WTC11 (cell line): ENCODE results near the gene EFNA5. TPM values are rescaled to one million over a fixed set of nuclear protein-coding genes. Genes with fewer than 3 reads are reported as not detected.

ENCODE experiments used
- ATAC-seq: fragments of 200-7000 bp; cut with Tn5 transposase; 2 replicates; pipeline ENCODE4 v1.10.0; 2021; ENCODE audit warnings: mild to moderate bottlenecking, moderate library complexity
- CTCF ChIA-PET: fragments of 300-600 bp; sonication (Branson Sonifier 250); formaldehyde crosslinking; loops from one replicate; lab custom pipeline; 2021; ENCODE audit warnings: antibody characterized with exemption; lab: Charles Lee
- POLR2A ChIA-PET: fragments of 350-600 bp; sonication (Branson Sonifier 250); formaldehyde crosslinking; loops from one replicate; lab custom pipeline; 2021; ENCODE audit warnings: antibody characterized with exemption; lab: Charles Lee
- DNase-seq: peaks from one replicate; pipeline ENCODE4 v3.0.0; 2021; ENCODE audit warnings: low spot score
- H3K27ac Mint-ChIP-seq: 2 replicates; pipeline ENCODE4 v1.8.0; 2021; ENCODE audit warnings: mixed read lengths
- H3K27me3 Mint-ChIP-seq: 2 replicates; pipeline ENCODE4 v1.8.0; 2021; ENCODE audit warnings: low read depth, mild to moderate bottlenecking, moderate library complexity, mixed read lengths
- H3K36me3 Mint-ChIP-seq: 2 replicates; pipeline ENCODE4 v1.8.0; 2021; ENCODE audit warnings: mixed read lengths
- H3K4me1 Mint-ChIP-seq: 2 replicates; pipeline ENCODE4 v1.8.0; 2022; ENCODE audit warnings: mixed read lengths
- H3K4me3 Mint-ChIP-seq: 2 replicates; pipeline ENCODE4 v1.8.0; 2021; ENCODE audit warnings: mild to moderate bottlenecking, moderate library complexity, mixed read lengths
- H3K9me3 Mint-ChIP-seq: 2 replicates; pipeline ENCODE4 v1.8.0; 2021; ENCODE audit warnings: mixed read lengths
- CREM ChIP-seq: sonication (generic); formaldehyde crosslinking; IDR thresholded peaks from 2 replicates; pipeline ENCODE4 v1.8.1; 2022; ENCODE audit warnings: mild to moderate bottlenecking, missing genetic modification reagents, moderate library complexity
- ELF4 ChIP-seq: sonication (generic); formaldehyde crosslinking; IDR thresholded peaks from 2 replicates; pipeline ENCODE4 v1.8.1; 2022; ENCODE audit warnings: low read depth, mild to moderate bottlenecking, moderate library complexity, missing genetic modification reagents
- FOXJ3 ChIP-seq: sonication (generic); formaldehyde crosslinking; IDR thresholded peaks from 2 replicates; pipeline ENCODE4 v1.9.0; 2021; ENCODE audit warnings: missing genetic modification reagents, mild to moderate bottlenecking, borderline replicate concordance
- GTF2I ChIP-seq: fragments of 250-450 bp; sonication (Bioruptor Pico); conservative IDR thresholded peaks from 2 replicates; pipeline ENCODE4 v1.4.0; 2021; ENCODE audit warnings: mild to moderate bottlenecking
- MXD4 ChIP-seq: fragments of 250-450 bp; sonication (Bioruptor Pico); IDR thresholded peaks from 2 replicates; pipeline ENCODE4 v1.8.0; 2021; ENCODE audit warnings: mild to moderate bottlenecking, moderate library complexity, borderline replicate concordance
- NFE2L1 ChIP-seq: sonication (generic); formaldehyde crosslinking; IDR thresholded peaks from 2 replicates; pipeline ENCODE4 v1.8.1; 2023; ENCODE audit warnings: missing genetic modification reagents
- SMAD3 ChIP-seq: sonication (generic); formaldehyde crosslinking; IDR thresholded peaks from 2 replicates; pipeline ENCODE4 v1.8.0; 2022; ENCODE audit warnings: missing genetic modification reagents, mild to moderate bottlenecking, borderline replicate concordance
- TEAD1 ChIP-seq: sonication (generic); formaldehyde crosslinking; IDR thresholded peaks from 2 replicates; pipeline ENCODE4 v1.8.0; 2022; ENCODE audit warnings: mild to moderate bottlenecking, missing genetic modification reagents
- TP53 ChIP-seq: sonication (generic); formaldehyde crosslinking; IDR thresholded peaks from 2 replicates; pipeline ENCODE4 v1.8.1; 2023; ENCODE audit warnings: mild to moderate bottlenecking, missing genetic modification reagents
- ZNF263 ChIP-seq: sonication (generic); formaldehyde crosslinking; IDR thresholded peaks from 2 replicates; pipeline ENCODE4 v1.8.1; 2022; ENCODE audit warnings: low read depth, mild to moderate bottlenecking, moderate library complexity, missing genetic modification reagents
- ZNF317 ChIP-seq: sonication (generic); formaldehyde crosslinking; IDR thresholded peaks from 2 replicates; pipeline ENCODE4 v1.8.1; 2023; ENCODE audit warnings: low read depth, mild to moderate bottlenecking, moderate library complexity, missing genetic modification reagents, borderline replicate concordance
- ZNF396 ChIP-seq: fragments of 250-450 bp; sonication (Bioruptor Pico); IDR thresholded peaks from 2 replicates; pipeline ENCODE4 v1.8.0; 2021; ENCODE audit warnings: mild to moderate bottlenecking, moderate library complexity, borderline replicate concordance
- ZNF423 ChIP-seq: fragments of 250-450 bp; sonication (Bioruptor Pico); IDR thresholded peaks from 2 replicates; pipeline ENCODE4 v2.1.2; 2022; ENCODE audit warnings: mild to moderate bottlenecking, moderate library complexity
- total RNA-seq: library from RNA; stranded (reverse); gene quantifications from 3 replicates; pipeline ENCODE4 v1.2.3, GENCODE V29; 2021
- TF ChIP-seq, protein P1 (sequence below): sonication (generic); formaldehyde crosslinking; IDR thresholded peaks from 2 replicates; pipeline ENCODE4 v1.8.1; 2022; ENCODE audit warnings: mild to moderate bottlenecking, missing genetic modification reagents, moderate library complexity, borderline replicate concordance
- TF ChIP-seq, protein P2 (sequence below): sonication (generic); formaldehyde crosslinking; conservative IDR thresholded peaks from 2 replicates; pipeline ENCODE4 v1.8.1; 2023; ENCODE audit warnings: mild to moderate bottlenecking, low read depth, missing genetic modification reagents, moderate library complexity
- TF ChIP-seq, protein P3 (sequence below): fragments of 250-450 bp; sonication (Bioruptor Pico); IDR thresholded peaks from 2 replicates; pipeline ENCODE4 v1.9.0; 2021; ENCODE audit warnings: mild to moderate bottlenecking
- TF ChIP-seq, protein P4 (sequence below): sonication (generic); formaldehyde crosslinking; conservative IDR thresholded peaks from 2 replicates; pipeline ENCODE4 v1.8.1; 2022; ENCODE audit warnings: mild to moderate bottlenecking, missing genetic modification reagents
- TF ChIP-seq, protein P5 (sequence below): sonication (generic); formaldehyde crosslinking; IDR thresholded peaks from 2 replicates; pipeline ENCODE4 v1.8.1; 2023; ENCODE audit warnings: mild to moderate bottlenecking, missing genetic modification reagents, moderate library complexity
- TF ChIP-seq, protein P6 (sequence below): sonication (generic); formaldehyde crosslinking; IDR thresholded peaks from 2 replicates; pipeline ENCODE4 v1.8.0; 2023; ENCODE audit warnings: missing genetic modification reagents

EFNA5 gene
- total RNA-seq, 1 experiment from 2014 or later = 17.4 TPM

DNA sequence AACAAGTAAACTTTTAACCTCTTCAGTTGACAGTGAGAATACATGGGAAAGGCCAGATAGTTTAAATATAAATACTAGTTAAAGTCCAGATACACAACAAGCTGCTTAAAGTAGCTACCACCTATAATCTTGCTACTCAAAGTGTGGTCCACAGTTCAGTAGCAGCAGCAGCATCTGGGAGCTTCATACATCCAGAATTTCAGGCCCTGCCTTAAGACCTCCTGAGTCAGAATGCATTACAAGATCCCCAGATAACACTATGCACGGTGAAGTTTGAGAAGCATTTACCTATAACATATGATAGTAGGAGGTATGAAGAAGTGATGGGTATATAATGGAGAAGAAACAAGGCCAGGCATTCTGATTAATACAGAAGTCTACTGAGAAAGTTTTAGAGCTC, 244.5 kb downstream of the EFNA5 start:
- ChIA-PET POLR2A (interaction anchor here (0.6 kb wide), 1 partner anchor 243 kb away, joined by 4 read pairs; no protein-coding TSS in a partner anchor), CTCF (interaction anchor here (1.9 kb wide), 1 partner anchor 146 kb away, joined by 6 read pairs; no protein-coding TSS in a partner anchor)
- Mint-ChIP-seq H3K36me3 (no peaks in the 10 kb centered on the region), H3K9me3 (no peaks in the 10 kb centered on the region), H3K4me1 (peaks cover 6% of the 10 kb centered on the region), H3K27me3 (no peaks in the 10 kb centered on the region), H3K4me3 (no peak overlapping the region), H3K27ac (no peak overlapping the region)
- ATAC-seq (no peak), DNase-seq (no peak)
- TF ChIP-seq, protein P1, sequence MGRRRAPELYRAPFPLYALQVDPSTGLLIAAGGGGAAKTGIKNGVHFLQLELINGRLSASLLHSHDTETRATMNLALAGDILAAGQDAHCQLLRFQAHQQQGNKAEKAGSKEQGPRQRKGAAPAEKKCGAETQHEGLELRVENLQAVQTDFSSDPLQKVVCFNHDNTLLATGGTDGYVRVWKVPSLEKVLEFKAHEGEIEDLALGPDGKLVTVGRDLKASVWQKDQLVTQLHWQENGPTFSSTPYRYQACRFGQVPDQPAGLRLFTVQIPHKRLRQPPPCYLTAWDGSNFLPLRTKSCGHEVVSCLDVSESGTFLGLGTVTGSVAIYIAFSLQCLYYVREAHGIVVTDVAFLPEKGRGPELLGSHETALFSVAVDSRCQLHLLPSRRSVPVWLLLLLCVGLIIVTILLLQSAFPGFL = no peak
- TF ChIP-seq, protein P2, sequence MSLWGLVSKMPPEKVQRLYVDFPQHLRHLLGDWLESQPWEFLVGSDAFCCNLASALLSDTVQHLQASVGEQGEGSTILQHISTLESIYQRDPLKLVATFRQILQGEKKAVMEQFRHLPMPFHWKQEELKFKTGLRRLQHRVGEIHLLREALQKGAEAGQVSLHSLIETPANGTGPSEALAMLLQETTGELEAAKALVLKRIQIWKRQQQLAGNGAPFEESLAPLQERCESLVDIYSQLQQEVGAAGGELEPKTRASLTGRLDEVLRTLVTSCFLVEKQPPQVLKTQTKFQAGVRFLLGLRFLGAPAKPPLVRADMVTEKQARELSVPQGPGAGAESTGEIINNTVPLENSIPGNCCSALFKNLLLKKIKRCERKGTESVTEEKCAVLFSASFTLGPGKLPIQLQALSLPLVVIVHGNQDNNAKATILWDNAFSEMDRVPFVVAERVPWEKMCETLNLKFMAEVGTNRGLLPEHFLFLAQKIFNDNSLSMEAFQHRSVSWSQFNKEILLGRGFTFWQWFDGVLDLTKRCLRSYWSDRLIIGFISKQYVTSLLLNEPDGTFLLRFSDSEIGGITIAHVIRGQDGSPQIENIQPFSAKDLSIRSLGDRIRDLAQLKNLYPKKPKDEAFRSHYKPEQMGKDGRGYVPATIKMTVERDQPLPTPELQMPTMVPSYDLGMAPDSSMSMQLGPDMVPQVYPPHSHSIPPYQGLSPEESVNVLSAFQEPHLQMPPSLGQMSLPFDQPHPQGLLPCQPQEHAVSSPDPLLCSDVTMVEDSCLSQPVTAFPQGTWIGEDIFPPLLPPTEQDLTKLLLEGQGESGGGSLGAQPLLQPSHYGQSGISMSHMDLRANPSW = no peak
- TF ChIP-seq SMAD3 (CRISPR knock-in tag) (no peak), TP53 (CRISPR knock-in tag) (no peak), ZNF263 (CRISPR knock-in tag) (no peak), ZNF423 (CRISPR knock-in tag) (no peak), TEAD1 (CRISPR knock-in tag) (no peak), CREM (no peak), FOXJ3 (CRISPR knock-in tag) (no peak), NFE2L1 (CRISPR knock-in tag) (no peak)
- TF ChIP-seq, protein P3, sequence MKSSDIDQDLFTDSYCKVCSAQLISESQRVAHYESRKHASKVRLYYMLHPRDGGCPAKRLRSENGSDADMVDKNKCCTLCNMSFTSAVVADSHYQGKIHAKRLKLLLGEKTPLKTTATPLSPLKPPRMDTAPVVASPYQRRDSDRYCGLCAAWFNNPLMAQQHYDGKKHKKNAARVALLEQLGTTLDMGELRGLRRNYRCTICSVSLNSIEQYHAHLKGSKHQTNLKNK = no peak
- TF ChIP-seq, protein P4, sequence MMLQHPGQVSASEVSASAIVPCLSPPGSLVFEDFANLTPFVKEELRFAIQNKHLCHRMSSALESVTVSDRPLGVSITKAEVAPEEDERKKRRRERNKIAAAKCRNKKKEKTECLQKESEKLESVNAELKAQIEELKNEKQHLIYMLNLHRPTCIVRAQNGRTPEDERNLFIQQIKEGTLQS (CRISPR knock-in tag) = no peak
- TF ChIP-seq, protein P5, sequence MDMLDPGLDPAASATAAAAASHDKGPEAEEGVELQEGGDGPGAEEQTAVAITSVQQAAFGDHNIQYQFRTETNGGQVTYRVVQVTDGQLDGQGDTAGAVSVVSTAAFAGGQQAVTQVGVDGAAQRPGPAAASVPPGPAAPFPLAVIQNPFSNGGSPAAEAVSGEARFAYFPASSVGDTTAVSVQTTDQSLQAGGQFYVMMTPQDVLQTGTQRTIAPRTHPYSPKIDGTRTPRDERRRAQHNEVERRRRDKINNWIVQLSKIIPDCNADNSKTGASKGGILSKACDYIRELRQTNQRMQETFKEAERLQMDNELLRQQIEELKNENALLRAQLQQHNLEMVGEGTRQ (CRISPR knock-in tag) = no peak
- TF ChIP-seq, protein P6, sequence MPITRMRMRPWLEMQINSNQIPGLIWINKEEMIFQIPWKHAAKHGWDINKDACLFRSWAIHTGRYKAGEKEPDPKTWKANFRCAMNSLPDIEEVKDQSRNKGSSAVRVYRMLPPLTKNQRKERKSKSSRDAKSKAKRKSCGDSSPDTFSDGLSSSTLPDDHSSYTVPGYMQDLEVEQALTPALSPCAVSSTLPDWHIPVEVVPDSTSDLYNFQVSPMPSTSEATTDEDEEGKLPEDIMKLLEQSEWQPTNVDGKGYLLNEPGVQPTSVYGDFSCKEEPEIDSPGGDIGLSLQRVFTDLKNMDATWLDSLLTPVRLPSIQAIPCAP = no peak

DNA sequence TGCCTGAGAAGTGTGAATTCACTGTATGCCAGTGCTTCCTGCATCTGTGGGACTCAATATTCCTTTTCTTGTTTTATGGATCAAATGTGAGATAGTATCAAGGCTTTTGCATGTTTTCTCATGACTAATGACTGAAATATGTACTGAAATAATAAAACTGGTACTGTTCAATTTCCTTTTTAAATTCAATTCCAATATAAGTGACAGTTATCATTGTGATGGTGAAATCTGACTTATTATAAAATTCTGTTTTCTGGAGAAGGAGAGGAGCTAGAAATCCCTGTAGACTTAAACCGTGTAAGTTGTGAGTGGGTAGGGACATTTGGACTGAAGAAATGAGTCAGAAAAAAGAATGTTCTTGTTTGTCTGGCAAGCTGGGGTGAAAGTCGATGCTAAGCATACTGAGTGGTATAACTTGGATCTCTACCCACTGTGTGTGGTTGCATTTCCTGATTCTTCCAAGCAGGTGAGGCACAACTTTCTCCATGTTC, 245.2 kb downstream of the EFNA5 start:
- POLR2A ChIA-PET = no interaction called here
- no peak overlapping the region for H3K27ac Mint-ChIP-seq
- no peaks in the 10 kb centered on the region for H3K27me3 Mint-ChIP-seq
- CTCF ChIA-PET = interaction anchor here (1.9 kb wide), 1 partner anchor 146 kb away, joined by 6 read pairs; no protein-coding TSS in a partner anchor
- ATAC-seq = no peak
- H3K9me3 Mint-ChIP-seq = no peaks in the 10 kb centered on the region
- no peak for DNase-seq
- no peaks in the 10 kb centered on the region for H3K36me3 Mint-ChIP-seq
- H3K4me1 Mint-ChIP-seq = peaks cover 6% of the 10 kb centered on the region
- no peak overlapping the region for H3K4me3 Mint-ChIP-seq
- TF ChIP-seq ELF4 (CRISPR knock-in tag) = no peak
- TF ChIP-seq ZNF396 (CRISPR knock-in tag) = no peak
- no peak for TF ChIP-seq MXD4
- no peak for TF ChIP-seq NFE2L1 (CRISPR knock-in tag)
- TF ChIP-seq ZNF317 = no peak
- TF ChIP-seq GTF2I (CRISPR knock-in tag) = no peak
- TF ChIP-seq, protein P4 (CRISPR knock-in tag) = no peak
- TF ChIP-seq, protein P5 (CRISPR knock-in tag) = no peak
